MM.1S (cell line): ENCODE measurements around the gene GRIK4.

Source experiments
- EZH2 ChIP-seq: fragments of 300-600 bp; sonication (generic); optimal IDR thresholded peaks from 2 replicates; pipeline ENCODE3; 2017; ENCODE audit warnings: low read depth, mild to moderate bottlenecking, antibody characterized with exemption, low read length, mixed read lengths
- EZH2phosphoT487 ChIP-seq: fragments of 300-600 bp; sonication (generic); IDR thresholded peaks from 2 replicates; pipeline ENCODE4 v1.6.1; 2018; ENCODE audit warnings: antibody characterized with exemption, low read length
- TF ChIP-seq, protein P1 (sequence below): fragments of 300-600 bp; sonication (generic); IDR thresholded peaks from 2 replicates; pipeline ENCODE4 v1.5.1; 2016; ENCODE audit warnings: antibody characterized with exemption, low read length, mixed read lengths

DNA sequence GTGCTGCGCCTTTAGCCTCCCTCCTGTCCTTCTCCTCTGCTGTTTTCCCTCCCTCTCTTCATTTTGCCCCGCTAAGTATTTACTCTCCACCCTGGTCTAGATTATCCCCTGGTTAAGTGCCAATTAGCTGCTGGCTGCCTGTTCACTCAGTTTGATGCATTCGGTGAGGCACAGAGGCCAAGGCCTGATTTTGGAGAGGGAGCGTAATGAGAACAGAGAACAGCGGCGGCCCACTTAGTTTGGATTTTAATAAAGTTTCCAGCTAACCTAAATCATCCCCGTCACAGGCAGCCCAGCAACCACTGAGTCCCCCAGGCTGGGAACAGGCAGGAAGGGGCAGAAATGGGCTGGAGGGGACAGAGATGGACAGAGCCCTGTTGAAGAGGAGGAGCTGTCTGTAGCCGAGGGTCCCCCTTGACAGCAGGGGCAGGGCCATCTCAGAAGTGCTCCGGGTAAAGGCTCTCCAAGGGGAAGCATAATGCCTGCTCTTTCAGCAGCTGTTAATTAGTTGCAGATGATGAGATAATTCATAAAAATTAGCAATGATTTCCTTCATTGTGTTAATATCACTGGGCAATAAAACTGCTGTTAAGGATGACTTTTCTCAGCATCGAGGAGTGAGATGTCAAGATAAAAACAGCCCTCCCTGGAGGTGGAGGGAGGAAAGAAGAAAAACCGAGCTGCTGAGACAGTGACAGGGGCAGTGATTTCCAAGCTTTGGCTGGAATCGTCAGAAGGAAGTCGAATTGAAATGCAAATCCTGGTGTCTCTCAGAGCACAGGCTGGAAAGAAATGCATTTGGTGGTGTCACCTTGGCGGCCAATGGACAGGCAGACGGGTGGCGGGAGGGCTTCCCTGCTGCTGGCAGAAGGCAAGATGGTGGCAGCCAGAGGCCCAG lies 170.1 kb downstream of the GRIK4 start:
- TF ChIP-seq, protein P1, sequence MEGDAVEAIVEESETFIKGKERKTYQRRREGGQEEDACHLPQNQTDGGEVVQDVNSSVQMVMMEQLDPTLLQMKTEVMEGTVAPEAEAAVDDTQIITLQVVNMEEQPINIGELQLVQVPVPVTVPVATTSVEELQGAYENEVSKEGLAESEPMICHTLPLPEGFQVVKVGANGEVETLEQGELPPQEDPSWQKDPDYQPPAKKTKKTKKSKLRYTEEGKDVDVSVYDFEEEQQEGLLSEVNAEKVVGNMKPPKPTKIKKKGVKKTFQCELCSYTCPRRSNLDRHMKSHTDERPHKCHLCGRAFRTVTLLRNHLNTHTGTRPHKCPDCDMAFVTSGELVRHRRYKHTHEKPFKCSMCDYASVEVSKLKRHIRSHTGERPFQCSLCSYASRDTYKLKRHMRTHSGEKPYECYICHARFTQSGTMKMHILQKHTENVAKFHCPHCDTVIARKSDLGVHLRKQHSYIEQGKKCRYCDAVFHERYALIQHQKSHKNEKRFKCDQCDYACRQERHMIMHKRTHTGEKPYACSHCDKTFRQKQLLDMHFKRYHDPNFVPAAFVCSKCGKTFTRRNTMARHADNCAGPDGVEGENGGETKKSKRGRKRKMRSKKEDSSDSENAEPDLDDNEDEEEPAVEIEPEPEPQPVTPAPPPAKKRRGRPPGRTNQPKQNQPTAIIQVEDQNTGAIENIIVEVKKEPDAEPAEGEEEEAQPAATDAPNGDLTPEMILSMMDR, result no peak
- TF ChIP-seq EZH2 (no peak), EZH2phosphoT487 (no peak)
